ENCODE data around the gene EMP2. TPM values are rescaled to one million over a fixed set of nuclear protein-coding genes. Genes with fewer than 3 reads are reported as not detected.
"Not testable (repeated sequence)": the region's sequence is repeated elsewhere in the genome, so short reads cannot be mapped to it uniquely, and the experiment has no call there.

The EMP2 gene
- total RNA-seq, 1 donor, result under 0.01 TPM

GRCh38 chr16:10578474-10579316, 1.7 kb downstream of the EMP2 start:
- DNase-seq (ENCODE audit: low read depth in 2 of 3, low spot score in 2 of 3), result no peak

- no peak for DNase-seq (ENCODE audit: low read depth in 2 of 3, low spot score in 2 of 3)
These were observed 2.8 kb downstream of the EMP2 start for GRCh38 chr16:10577305-10578202.

GRCh38 chr16:10576390-10577304, 3.8 kb downstream of the EMP2 start:
- DNase-seq (ENCODE audit: low read depth in 2 of 3, low spot score in 2 of 3), result no peak

- DNase-seq (ENCODE audit: low read depth in 2 of 3, low spot score in 2 of 3), result no peak
These were observed 4.8 kb downstream of the EMP2 start for GRCh38 chr16:10575506-10576130.

GRCh38 chr16:10572611-10573010, 7.8 kb downstream of the EMP2 start:
- no peak for DNase-seq (ENCODE audit: low read depth in 2 of 3, low spot score in 2 of 3)

GRCh38 chr16:10571354-10571753, 9.0 kb downstream of the EMP2 start:
- DNase-seq (ENCODE audit: low read depth in 2 of 3, low spot score in 2 of 3), result no peak

GRCh38 chr16:10569621-10570020, 10.8 kb downstream of the EMP2 start:
- no peak for DNase-seq (ENCODE audit: low read depth in 2 of 3, low spot score in 2 of 3)

GRCh38 chr16:10566613-10567012, 13.8 kb downstream of the EMP2 start:
- DNase-seq (ENCODE audit: low read depth in 2 of 3, low spot score in 2 of 3), result no peak

- no peak for DNase-seq (ENCODE audit: low read depth in 2 of 3, low spot score in 2 of 3)
These were observed 15.2 kb downstream of the EMP2 start for GRCh38 chr16:10565167-10565566.

GRCh38 chr16:10564591-10564990, 15.8 kb downstream of the EMP2 start:
- DNase-seq (ENCODE audit: low read depth in 2 of 3, low spot score in 2 of 3), result no peak

GRCh38 chr16:10562361-10562899, 18.0 kb downstream of the EMP2 start:
- no peak for DNase-seq (ENCODE audit: low read depth in 2 of 3, low spot score in 2 of 3)

GRCh38 chr16:10561425-10561824, 19.0 kb downstream of the EMP2 start:
- no peak for DNase-seq (ENCODE audit: low read depth in 2 of 3, low spot score in 2 of 3)

GRCh38 chr16:10561001-10561400, 19.4 kb downstream of the EMP2 start:
- DNase-seq (ENCODE audit: low read depth in 2 of 3, low spot score in 2 of 3), result no peak

GRCh38 chr16:10559792-10560191, 20.6 kb downstream of the EMP2 start:
- not testable (repeated sequence) for DNase-seq (ENCODE audit: low read depth in 2 of 3, low spot score in 2 of 3)

GRCh38 chr16:10558746-10559641, 21.4 kb downstream of the EMP2 start:
- DNase-seq (ENCODE audit: low read depth in 2 of 3, low spot score in 2 of 3), result no peak

GRCh38 chr16:10558305-10558704, 22.1 kb downstream of the EMP2 start:
- no peak for DNase-seq (ENCODE audit: low read depth in 2 of 3, low spot score in 2 of 3)

- no peak for DNase-seq (ENCODE audit: low read depth in 2 of 3, low spot score in 2 of 3)
These were observed 22.6 kb downstream of the EMP2 start for GRCh38 chr16:10557750-10558149.

- no peak for DNase-seq (ENCODE audit: low read depth in 2 of 3, low spot score in 2 of 3)
These were observed 24.2 kb downstream of the EMP2 start for GRCh38 chr16:10556236-10556635.

- DNase-seq (ENCODE audit: low read depth in 2 of 3, low spot score in 2 of 3), result no peak
These were observed 25.8 kb downstream of the EMP2 start for GRCh38 chr16:10554569-10554968.
